Measurements from ENCODE around the gene HDGFL3. TPM values are rescaled to one million over a fixed set of nuclear protein-coding genes. Genes with fewer than 3 reads are reported as not detected.

The HDGFL3 gene
- total RNA-seq, 4 donors from 2014 or later = 59.0 to 175 (median 75.4) TPM

DNA sequence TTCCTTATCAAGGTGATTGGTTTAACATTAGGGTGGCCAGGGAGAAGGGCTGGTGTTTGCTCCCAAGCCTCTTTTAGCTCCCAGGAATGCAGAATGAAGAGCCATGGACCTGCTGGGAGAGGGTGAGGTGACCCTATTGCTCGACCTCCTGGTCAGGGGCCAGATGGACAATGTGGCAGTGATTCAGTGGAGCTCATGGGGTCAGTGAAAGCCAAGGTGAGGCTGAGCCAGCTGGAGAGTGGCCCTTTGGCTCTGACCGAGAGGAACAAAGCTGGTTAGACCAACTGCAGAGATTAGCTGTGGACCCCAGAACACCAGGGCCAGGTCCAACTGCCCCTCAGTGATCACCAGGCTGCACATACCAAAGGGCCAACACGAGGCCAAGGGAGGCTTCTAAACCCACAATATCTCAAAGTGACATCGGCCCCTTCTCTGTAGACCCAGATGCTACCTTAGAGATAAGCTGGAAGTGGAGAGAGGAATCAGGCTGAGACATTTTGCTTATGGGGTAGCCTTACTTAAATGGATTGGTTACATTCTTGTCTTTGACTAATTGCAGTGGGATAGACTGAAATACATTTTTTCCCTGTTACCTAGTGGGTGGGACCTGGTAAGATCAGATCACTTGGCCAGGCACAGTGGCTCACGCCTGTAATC, 124.8 kb downstream of the HDGFL3 start:
- Histone ChIP-seq H3K36me3 (no peaks in the 10 kb centered on the region), H3K9me3 (no peaks in the 10 kb centered on the region), H3K27me3 (peaks cover 40% of the 10 kb centered on the region), H3K4me1 (no peaks in the 10 kb centered on the region), H3K27ac (no peak overlapping the region), H3K4me3 (no peak overlapping the region)
- ATAC-seq = no peak
- TF ChIP-seq, protein P1, sequence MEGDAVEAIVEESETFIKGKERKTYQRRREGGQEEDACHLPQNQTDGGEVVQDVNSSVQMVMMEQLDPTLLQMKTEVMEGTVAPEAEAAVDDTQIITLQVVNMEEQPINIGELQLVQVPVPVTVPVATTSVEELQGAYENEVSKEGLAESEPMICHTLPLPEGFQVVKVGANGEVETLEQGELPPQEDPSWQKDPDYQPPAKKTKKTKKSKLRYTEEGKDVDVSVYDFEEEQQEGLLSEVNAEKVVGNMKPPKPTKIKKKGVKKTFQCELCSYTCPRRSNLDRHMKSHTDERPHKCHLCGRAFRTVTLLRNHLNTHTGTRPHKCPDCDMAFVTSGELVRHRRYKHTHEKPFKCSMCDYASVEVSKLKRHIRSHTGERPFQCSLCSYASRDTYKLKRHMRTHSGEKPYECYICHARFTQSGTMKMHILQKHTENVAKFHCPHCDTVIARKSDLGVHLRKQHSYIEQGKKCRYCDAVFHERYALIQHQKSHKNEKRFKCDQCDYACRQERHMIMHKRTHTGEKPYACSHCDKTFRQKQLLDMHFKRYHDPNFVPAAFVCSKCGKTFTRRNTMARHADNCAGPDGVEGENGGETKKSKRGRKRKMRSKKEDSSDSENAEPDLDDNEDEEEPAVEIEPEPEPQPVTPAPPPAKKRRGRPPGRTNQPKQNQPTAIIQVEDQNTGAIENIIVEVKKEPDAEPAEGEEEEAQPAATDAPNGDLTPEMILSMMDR (IDR thresholded peaks at IDR 0.05) = no peak
- TF ChIP-seq EP300 (IDR thresholded peaks at IDR 0.05) (no peak), POLR2AphosphoS5 (IDR thresholded peaks at IDR 0.05) (no peak), POLR2A (IDR thresholded peaks at IDR 0.05) (no peak)
- WGBS, 2 donors (ENCODE audit: low coverage in 1 of 2) = 60 to 62% methylated on average over 1 to 3 of the region's 5 CpGs

DNA sequence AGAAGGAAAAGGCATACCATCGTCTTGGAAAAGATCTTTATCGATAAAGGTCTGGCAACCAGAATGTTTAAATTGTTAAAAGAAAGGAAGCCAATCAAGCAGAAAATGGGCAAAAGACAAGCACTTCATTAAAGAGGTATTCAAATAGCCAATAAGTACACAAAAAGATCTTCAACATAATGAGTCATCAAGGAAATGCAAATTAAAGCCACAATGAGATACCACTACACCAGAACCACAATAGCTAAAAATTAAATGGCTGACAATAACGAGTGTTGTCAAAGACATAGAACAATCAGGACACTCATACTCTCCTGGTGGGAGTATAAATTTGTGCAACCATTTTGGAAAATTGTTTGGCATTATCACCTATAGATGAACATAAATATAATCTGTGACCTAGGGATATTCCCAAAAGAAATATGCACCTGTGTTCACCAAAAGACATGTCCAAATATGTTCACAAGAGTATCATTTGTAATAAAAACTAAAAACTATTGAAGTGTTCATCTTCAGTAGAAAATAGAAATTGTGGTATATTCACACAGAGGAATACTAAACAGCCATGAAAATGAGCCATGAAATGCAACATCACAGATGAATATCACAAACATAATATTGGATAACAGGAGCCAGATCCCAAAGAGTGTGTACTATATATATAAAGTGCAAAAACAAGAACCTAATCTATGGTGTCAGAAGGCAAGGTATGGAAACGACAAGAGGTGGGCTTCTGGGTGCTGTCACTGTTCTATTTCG, 126.2 kb downstream of the HDGFL3 start:
- Histone ChIP-seq H3K4me1 (no peaks in the 10 kb centered on the region), H3K27me3 (peaks cover 40% of the 10 kb centered on the region), H3K9me3 (no peaks in the 10 kb centered on the region), H3K27ac (no peak overlapping the region), H3K4me3 (no peak overlapping the region), H3K36me3 (no peaks in the 10 kb centered on the region)
- WGBS, 2 donors (ENCODE audit: low coverage in 1 of 2) = 76 to 93% methylated on average over 3 to 5 of the region's 5 CpGs
- no peak for ATAC-seq
- no peak for TF ChIP-seq EP300 (IDR thresholded peaks at IDR 0.05)

DNA sequence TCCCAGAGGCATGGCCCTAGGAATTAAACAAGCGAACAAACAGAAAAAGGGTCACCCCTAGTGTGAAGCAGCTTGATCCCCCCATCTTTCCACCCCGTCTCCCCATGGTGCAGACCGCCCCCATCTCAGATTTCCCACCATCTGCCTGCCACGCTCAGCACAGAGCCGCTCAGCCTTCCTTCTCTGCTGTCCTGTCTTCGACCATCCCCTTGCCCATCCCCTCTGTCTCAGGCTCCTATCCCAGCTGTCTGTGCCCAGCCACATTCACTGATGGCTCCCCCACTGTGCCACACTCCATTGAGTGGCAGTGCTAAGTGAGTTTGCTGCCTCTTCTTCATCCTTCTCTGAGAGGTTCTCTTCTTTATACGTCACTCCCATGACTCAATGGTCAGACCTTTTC, 128.9 kb downstream of the HDGFL3 start:
- H3K4me3 ChIP-seq = no peak overlapping the region
- ATAC-seq = no peak
- WGBS, 2 donors (ENCODE audit: low coverage in 1 of 2) = 54 to 59% methylated on average over 3 to 5 of the region's 7 CpGs
- no peaks in the 10 kb centered on the region for H3K36me3 ChIP-seq
- no peaks in the 10 kb centered on the region for H3K4me1 ChIP-seq
- TF ChIP-seq POLR2AphosphoS5 (IDR thresholded peaks at IDR 0.05) = no peak
- no peak for TF ChIP-seq EP300 (IDR thresholded peaks at IDR 0.05)
- TF ChIP-seq, protein P1 (IDR thresholded peaks at IDR 0.05) = no peak
- no peak for TF ChIP-seq POLR2A (IDR thresholded peaks at IDR 0.05)
- H3K27me3 ChIP-seq = peaks cover 38% of the 10 kb centered on the region
- peaks cover 0 to 7% (median 0%) of the 10 kb centered on the region in 3 donors for H3K9me3 ChIP-seq
- H3K27ac ChIP-seq = no peak overlapping the region

Other genes starting within 250 kb of the HDGFL3 start
- gene RAMAC, start 221.6 kb downstream of the HDGFL3 start, total RNA-seq = 10 to 100 TPM; 15.9 to 29.1 (median 19.7) TPM
- gene C15orf40, start 196.2 kb downstream of the HDGFL3 start, total RNA-seq = 10 to 100 TPM in 2 of 4 donors, 1 to 10 TPM in 2; 6.9 to 20.5 (median 9.4) TPM
- 10 to 100 TPM; 48.6 to 69.6 (median 60.5) TPM for gene BTBD1, start 140.6 kb downstream of the HDGFL3 start, total RNA-seq
- gene TM6SF1, start 100.2 kb downstream of the HDGFL3 start, total RNA-seq = 1 to 10 TPM; 2.3 to 8.1 (median 5.2) TPM
- gene BNC1, start 76.8 kb upstream of the HDGFL3 start, total RNA-seq = 1 to 10 TPM in 1 of 4 donors, under 1 TPM in 3; 0.16 to 2.0 (median 0.27) TPM
- under 1 TPM in 2 of 4 donors, not detected in 2; 0.31 to 0.94 TPM for gene SH3GL3, start 239.5 kb upstream of the HDGFL3 start, total RNA-seq